Activated T-cell treated with anti-CD3 and anti-CD28 coated beads, Interleukin-2, amount 50 U/mL, for 4 hours (primary cell): ENCODE measurements around the gene SAMD5. TPM values are rescaled to one million over a fixed set of nuclear protein-coding genes. Genes with fewer than 3 reads are reported as not detected.
"Not testable (repeated sequence)": the region's sequence is repeated elsewhere in the genome, so short reads cannot be mapped to it uniquely, and the experiment has no call there.

ENCODE experiments used
- ATAC-seq, 2 donors: fragments of 200-7000 bp; cut with Tn5 transposase; one replicate each; pipeline ENCODE4 v1.10.0; 2021
- DNase-seq: peaks from one replicate; pipeline ENCODE4 v3.0.0-alpha.2; 2020
- H3K27me3 Mint-ChIP-seq: one replicate; pipeline ENCODE4 v1.8.0; 2021; ENCODE audit warnings: low read depth, mixed read lengths
- H3K36me3 Mint-ChIP-seq: one replicate; pipeline ENCODE4 v1.8.0; 2022; ENCODE audit warnings: mixed read lengths; ENCODE audit not compliant: insufficient read depth
- H3K4me1 Mint-ChIP-seq: one replicate; pipeline ENCODE4 v1.8.0; 2021; ENCODE audit warnings: low read depth, mixed read lengths
- H3K4me3 Mint-ChIP-seq: one replicate; pipeline ENCODE4 v1.8.0; 2021; ENCODE audit warnings: mild to moderate bottlenecking, moderate library complexity, mixed read lengths
- H3K9me3 Mint-ChIP-seq: one replicate; pipeline ENCODE4 v1.8.0; 2021; ENCODE audit warnings: mixed read lengths
- total RNA-seq, 3 donors: library from RNA; stranded (reverse); gene quantifications; one replicate each; pipeline ENCODE4 v1.2.1, GENCODE V29; 2021

SAMD5 gene
- total RNA-seq, 3 donors from 2014 or later = not detected

DNA sequence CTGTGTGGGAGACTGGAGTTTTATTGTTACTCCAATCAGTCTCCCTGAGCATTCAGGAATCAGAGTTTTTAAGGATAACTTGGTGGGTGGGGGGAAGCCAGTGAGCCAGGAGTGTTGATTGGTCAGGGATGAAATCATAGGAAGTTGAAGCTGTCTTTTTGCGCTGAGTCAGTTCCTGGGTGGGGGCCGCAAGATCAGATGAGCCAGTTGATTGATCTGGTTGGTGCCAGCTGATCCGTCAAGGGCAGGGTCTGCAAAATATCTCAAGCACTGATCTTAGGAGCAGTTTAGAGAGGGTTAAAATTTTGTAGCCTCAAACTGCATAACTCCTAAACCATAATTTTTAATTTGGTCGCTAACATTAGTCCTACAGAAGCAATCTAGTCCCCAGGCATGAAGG, 33.9 kb downstream of the SAMD5 start:
- not testable (repeated sequence) for ATAC-seq, H3K4me1 Mint-ChIP-seq, H3K9me3 Mint-ChIP-seq, H3K27me3 Mint-ChIP-seq, H3K36me3 Mint-ChIP-seq, H3K4me3 Mint-ChIP-seq, DNase-seq

DNA sequence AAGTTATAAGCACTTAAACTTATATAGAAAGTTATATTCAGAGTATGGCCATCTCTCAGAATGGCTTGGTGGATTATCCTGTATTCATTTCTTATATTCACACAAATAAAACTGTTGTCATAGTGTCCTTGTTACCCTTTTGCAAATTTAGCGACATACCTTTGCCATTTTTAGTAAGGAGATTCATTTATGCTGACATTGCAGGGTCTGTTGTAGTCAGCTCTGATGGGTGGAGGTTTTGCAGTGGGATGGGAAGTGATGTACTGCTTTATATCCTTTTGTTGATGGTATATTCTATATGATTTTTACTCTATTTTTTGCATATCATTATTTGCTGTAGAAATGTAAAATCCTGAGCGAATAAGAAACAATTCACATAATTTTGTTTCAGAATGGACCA, 35.9 kb downstream of the SAMD5 start:
- Mint-ChIP-seq H3K27me3 (no peaks in the 10 kb centered on the region), H3K4me1 (no peaks in the 10 kb centered on the region), H3K4me3 (no peak overlapping the region), H3K9me3 (no peaks in the 10 kb centered on the region), H3K36me3 (no peaks in the 10 kb centered on the region)
- ATAC-seq (no peak), DNase-seq (no peak)

DNA sequence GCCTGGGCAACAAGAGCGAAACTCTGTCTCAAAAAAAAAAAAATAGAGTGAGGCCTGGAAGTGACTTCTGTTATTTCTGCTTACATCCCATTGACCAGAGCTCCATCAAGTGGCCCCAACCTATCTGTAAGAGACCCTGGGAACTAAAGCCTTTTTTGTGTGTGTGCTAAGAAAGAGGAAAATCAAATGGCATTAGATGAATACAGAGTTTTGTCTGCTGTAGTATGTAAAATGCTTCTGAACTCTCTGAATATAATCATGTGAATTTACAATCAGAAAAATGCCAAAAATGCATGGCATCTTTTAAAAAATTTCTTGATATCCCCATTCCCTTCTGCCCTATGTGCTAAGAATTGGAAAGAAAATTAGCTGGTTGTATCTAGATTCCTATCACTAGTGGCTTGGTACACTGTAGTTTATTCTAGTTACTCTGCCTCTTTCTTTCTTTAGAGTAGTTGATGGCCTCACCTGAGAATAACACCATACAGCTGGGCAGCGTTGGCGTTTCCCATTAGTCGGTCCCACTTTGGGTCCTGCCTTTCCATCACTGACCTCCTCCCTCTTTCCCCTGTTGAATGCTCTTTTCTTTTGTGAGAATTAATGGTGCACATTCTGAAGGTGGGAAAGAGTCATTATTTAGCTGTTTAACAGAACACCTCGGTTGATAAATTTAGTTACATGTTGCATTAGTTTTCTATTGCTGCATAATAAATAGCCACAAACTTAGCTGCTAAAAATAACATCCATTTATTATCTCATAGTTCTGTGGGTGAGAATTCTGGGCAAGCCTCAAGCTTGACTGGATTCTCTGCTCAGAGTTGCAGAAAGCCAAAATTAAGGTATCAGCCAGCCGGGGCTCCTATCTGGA, 38.2 kb downstream of the SAMD5 start:
- Mint-ChIP-seq H3K4me1 (no peaks in the 10 kb centered on the region), H3K4me3 (no peak overlapping the region), H3K27me3 (no peaks in the 10 kb centered on the region), H3K9me3 (no peaks in the 10 kb centered on the region), H3K36me3 (no peaks in the 10 kb centered on the region)
- ATAC-seq = no peak
- no peak for DNase-seq

DNA sequence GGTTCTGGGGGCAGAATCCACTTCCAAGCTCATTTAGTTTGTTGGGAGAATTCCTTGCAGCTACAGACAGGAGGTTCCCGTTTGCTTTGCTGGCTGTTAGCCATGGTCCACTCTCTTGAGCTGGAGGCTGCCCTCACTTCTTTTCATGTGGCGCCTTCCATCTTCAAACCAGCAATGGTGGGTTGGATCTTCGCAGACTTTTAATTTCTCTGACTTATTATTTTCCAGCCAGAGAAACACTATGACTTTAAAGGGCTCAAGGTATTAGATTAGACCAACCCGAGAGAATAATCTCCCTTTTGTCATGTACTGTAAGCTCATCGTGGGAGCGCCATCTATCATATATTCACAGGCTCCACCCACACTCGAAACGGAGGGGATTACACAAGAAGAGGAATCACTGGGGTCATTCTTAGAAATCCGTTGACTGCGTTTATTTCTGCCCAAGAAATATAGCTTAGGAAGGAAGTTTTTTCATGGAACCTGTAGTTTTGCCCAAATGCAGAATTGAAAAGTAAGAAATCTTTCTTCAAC, 38.9 kb downstream of the SAMD5 start:
- no peak overlapping the region for H3K4me3 Mint-ChIP-seq

DNA sequence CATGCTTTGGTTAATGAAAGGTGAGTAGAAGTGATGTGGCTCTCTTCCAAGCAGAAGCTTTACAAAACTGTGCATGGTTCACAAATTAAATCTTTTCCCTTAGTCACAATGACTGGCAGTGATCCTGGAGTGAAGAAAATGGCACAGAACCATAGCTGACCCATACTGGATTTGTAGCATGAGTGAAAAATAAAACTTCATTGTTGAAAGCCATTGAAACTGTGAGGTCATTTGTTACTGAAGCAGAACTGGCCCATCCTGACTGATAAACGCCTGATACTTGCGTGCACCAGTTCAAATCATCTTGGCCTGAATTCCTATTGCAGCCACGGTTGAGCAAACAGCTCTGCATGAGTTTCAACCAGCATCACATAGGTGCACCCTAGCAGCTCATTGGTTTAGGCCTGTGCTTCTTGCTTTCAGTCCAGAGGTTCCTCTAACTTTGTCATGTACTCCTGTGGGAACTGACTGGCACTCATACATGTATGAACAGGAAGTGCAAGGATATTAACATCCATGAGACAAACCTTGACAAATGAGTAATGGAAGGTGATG, 40.5 kb downstream of the SAMD5 start:
- H3K4me3 Mint-ChIP-seq = no peak overlapping the region
- H3K4me1 Mint-ChIP-seq = no peaks in the 10 kb centered on the region
- no peaks in the 10 kb centered on the region for H3K27me3 Mint-ChIP-seq
- H3K9me3 Mint-ChIP-seq = no peaks in the 10 kb centered on the region
- DNase-seq (no peak), ATAC-seq (no peak)
- no peaks in the 10 kb centered on the region for H3K36me3 Mint-ChIP-seq

More for the DNA sequence above, 38.9 kb downstream of the SAMD5 start:
- ATAC-seq (no peak), DNase-seq (no peak)
- no peaks in the 10 kb centered on the region for H3K27me3 Mint-ChIP-seq
- no peaks in the 10 kb centered on the region for H3K36me3 Mint-ChIP-seq
- no peaks in the 10 kb centered on the region for H3K9me3 Mint-ChIP-seq
- H3K4me1 Mint-ChIP-seq = no peaks in the 10 kb centered on the region

DNA sequence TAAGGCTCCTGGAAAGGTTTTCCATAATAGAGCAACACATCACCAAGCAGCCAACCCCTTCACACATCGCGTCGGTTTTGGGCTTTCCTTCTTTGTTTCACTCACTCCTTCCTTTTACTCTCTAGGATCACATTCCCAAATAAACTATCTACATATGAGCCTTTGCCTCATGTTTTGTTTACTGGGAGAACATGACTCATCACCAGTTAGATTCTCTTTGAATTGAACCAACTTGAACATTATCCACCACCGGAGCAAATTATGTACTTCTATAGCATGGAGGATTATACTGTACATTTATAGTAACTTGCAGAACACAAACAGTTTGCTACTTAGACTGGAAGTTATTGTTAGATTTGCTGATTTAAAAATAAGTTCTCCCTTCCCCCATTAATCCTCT, 41.0 kb downstream of the SAMD5 start:
- H3K9me3 Mint-ChIP-seq = no peaks in the 10 kb centered on the region
- ATAC-seq (no peak), DNase-seq (no peak)
- no peaks in the 10 kb centered on the region for H3K36me3 Mint-ChIP-seq
- no peaks in the 10 kb centered on the region for H3K4me1 Mint-ChIP-seq
- no peak overlapping the region for H3K4me3 Mint-ChIP-seq
- H3K27me3 Mint-ChIP-seq = no peaks in the 10 kb centered on the region

DNA sequence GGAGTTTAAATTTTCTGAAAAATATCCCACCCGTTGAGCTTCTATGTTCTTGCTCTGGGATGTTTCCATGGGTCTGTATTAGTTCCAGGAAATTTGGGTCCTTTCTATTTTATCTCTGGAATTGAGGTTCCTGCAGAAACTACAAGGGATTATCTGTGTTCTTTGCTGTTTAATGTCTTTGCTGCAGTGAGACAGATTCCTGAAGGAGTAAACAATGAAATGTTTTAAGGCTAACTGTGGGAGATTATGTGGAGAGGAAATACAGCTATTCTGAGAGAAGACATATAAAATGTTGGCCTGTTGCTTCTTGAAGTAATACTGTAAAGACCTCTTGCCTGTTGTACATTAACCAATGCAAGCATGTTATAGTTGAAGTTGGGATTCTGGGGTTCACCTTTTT, 43.5 kb downstream of the SAMD5 start:
- ATAC-seq (no peak), DNase-seq (no peak)
- H3K4me3 Mint-ChIP-seq = no peak overlapping the region
- H3K36me3 Mint-ChIP-seq = no peaks in the 10 kb centered on the region
- H3K9me3 Mint-ChIP-seq = no peaks in the 10 kb centered on the region
- H3K27me3 Mint-ChIP-seq = no peaks in the 10 kb centered on the region
- no peaks in the 10 kb centered on the region for H3K4me1 Mint-ChIP-seq

DNA sequence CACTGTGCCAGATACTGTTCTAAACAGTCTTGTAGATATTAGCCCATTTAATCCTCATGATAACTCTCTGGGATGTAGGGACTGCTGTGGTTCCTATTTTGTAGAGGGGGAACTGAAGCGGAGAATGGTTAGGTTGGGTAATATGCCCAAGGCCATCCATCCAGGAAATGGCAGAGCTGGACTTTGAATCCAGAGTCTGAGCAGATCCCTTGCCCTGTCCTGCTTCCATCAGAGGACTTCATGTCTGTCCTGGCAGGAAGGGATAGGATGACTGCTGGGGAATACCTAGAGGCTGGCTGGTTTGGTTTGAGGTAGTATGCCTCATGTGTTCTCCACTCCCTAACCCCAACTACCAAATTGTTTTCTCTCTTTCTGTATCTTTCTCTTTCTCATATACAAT, 44.6 kb downstream of the SAMD5 start:
- ATAC-seq = no peak
- DNase-seq = no peak
- H3K4me3 Mint-ChIP-seq = no peak overlapping the region
- no peaks in the 10 kb centered on the region for H3K36me3 Mint-ChIP-seq
- no peaks in the 10 kb centered on the region for H3K27me3 Mint-ChIP-seq
- H3K9me3 Mint-ChIP-seq = no peaks in the 10 kb centered on the region
- no peaks in the 10 kb centered on the region for H3K4me1 Mint-ChIP-seq

DNA sequence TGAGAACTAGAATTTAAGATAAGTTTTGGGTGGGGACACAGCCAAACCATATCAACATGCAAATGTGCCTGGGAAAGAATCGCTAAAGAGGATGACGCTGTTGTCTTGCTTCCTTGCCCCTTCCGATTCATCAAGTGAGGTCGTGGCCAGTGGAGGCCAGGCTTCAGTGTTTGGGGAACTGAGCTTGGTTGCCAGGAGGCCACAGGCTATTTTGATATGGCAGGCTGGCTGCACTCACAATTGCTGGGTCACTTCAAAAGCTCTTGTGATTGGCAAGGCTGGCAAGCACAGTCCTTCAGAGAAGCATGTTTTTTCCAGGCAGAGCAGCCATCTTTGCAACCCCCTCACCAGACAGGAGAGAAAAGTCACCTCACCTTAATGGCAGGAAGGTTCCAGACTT, 45.8 kb downstream of the SAMD5 start:
- no peak for ATAC-seq
- Mint-ChIP-seq H3K4me1 (no peaks in the 10 kb centered on the region), H3K36me3 (no peaks in the 10 kb centered on the region), H3K27me3 (no peaks in the 10 kb centered on the region), H3K9me3 (no peaks in the 10 kb centered on the region), H3K4me3 (no peak overlapping the region)
- DNase-seq = no peak

DNA sequence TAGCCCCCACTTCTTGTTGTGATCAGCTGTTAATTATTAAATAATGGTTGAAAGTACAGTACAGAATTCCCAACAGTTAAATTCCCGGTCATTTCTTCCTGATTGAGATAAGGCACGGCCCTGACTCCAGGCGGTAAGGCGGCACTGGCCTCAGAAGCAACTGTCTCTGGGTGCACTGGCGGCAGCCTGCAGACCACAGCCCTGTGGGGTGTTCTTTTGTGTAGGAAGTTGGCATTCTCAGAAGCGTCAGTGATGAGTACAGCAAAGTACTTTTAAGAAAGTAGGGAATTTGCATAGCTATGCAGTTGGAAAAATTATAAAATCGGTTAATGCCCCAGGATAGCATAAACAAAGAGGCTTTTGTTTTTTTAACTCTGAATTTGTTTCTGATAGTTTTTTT, 50.5 kb downstream of the SAMD5 start:
- Mint-ChIP-seq H3K27me3 (peaks cover 2% of the 10 kb centered on the region), H3K4me1 (no peaks in the 10 kb centered on the region), H3K36me3 (no peaks in the 10 kb centered on the region), H3K9me3 (no peaks in the 10 kb centered on the region), H3K4me3 (no peak overlapping the region)
- ATAC-seq (no peak), DNase-seq (no peak)

DNA sequence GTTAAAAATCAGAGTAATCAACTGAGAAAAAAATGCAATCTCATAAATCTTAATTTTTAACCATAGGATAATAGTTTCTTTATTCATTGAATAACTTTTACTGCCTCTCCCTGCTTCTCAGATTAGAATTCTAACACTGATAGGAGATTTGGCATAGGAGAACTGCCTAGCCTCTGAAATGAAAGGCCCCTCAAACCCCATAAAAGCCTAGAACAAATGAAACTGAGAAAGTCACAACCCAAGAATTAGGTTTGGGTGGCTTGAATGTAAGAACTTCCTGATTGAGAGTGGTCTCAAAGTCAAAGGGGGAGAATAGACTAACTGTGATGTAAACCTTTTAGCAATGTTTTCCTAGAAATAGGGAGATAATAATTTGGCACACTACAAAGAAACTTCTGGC, 52.2 kb downstream of the SAMD5 start:
- ATAC-seq (no peak), DNase-seq (no peak)
- no peaks in the 10 kb centered on the region for H3K9me3 Mint-ChIP-seq
- peaks cover 2% of the 10 kb centered on the region for H3K27me3 Mint-ChIP-seq
- no peaks in the 10 kb centered on the region for H3K36me3 Mint-ChIP-seq
- no peaks in the 10 kb centered on the region for H3K4me1 Mint-ChIP-seq
- H3K4me3 Mint-ChIP-seq = no peak overlapping the region

DNA sequence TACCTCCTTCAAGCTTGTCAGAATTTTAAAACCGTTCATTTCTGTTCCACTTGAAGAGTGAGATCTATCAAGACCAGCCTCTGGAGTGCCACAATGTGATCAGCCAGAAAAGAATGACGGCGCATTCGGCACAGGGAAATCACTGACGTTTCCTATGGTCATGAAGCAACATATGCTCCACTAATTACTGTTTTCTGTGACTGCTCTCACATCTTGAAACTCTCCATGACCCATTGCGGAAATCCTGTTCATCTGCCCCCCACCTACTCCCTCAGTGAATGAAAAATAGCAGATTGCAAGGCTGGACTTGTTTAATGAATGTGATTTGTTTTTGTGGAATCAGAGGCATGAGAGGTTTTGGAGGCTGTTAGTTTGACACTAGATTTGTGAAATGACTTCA, 53.2 kb downstream of the SAMD5 start:
- Mint-ChIP-seq H3K4me3 (no peak overlapping the region), H3K36me3 (no peaks in the 10 kb centered on the region), H3K27me3 (peaks cover 2% of the 10 kb centered on the region), H3K4me1 (no peaks in the 10 kb centered on the region), H3K9me3 (no peaks in the 10 kb centered on the region)
- no peak for DNase-seq
- no peak for ATAC-seq

DNA sequence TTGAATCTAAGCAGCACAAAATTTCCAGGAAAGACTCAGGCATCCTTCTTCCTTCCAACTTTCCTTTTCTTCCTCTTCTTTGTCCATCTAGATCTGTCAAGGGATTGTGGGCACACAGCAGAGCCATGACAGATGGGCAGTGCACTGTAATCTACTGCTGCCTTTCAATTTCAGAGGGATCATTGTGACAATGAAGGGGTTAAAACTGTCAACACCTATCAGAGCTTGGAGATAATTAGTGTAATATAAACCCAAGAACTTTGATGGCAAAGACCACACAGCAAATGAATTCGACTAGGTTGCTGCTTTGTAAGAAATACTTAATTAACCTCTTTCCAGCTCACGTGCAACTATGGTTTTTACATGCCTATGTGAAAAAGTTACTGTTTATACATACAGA, 55.0 kb downstream of the SAMD5 start:
- ATAC-seq (no peak), DNase-seq (no peak)
- Mint-ChIP-seq H3K27me3 (peaks cover 4% of the 10 kb centered on the region), H3K36me3 (no peaks in the 10 kb centered on the region), H3K4me3 (no peak overlapping the region), H3K9me3 (no peaks in the 10 kb centered on the region), H3K4me1 (no peaks in the 10 kb centered on the region)

DNA sequence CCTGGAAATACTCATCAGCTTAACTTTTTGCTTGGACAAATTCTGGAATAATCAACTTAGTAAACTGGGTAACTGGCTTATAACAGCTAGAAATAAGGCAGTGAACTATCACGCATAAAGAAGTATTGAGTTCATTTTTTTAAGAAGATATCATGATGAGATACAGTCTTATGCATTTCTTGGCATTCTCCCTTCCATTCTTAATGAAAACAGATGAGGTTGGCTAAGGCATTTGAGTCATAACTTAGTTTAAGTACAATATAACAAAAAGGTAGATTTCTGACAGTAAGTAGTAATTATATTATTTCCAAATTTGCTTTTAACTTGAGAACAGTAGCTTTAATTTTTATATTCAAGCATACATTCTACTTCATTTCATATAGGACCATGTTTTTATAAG, 56.1 kb downstream of the SAMD5 start:
- ATAC-seq (no peak), DNase-seq (no peak)
- no peak overlapping the region for H3K4me3 Mint-ChIP-seq
- H3K36me3 Mint-ChIP-seq = no peaks in the 10 kb centered on the region
- no peaks in the 10 kb centered on the region for H3K9me3 Mint-ChIP-seq
- H3K4me1 Mint-ChIP-seq = no peaks in the 10 kb centered on the region
- peaks cover 4% of the 10 kb centered on the region for H3K27me3 Mint-ChIP-seq

DNA sequence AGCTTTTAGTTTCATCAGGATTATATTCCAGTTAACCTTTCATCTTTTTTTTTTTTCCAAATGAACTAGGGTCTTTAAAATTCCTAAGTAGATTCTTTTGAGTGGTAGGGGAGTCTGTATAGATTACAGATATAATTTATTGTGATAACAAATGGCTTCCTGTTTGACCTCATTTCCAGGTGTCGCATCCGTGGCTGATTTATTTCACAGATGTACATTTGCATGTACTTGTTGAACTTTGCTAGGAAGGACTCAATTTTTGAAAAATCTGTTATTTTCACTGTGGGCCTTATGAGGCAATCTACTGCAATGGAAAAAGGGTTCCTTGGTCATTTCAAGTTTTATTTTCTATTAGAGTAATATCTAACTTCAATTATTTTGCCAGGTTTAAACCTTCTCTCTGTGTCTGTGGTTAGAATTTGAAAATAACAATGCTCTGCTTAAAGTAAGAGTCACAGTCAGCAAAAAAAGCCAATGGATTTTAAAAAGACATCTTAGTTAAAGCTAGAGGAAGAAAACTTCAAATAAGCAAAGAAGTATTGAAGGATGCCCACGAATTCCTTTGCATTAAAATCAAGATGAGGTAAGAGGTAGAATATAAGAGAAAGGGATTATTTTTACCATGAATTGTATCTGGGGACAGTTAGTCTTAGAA, 57.9 kb downstream of the SAMD5 start:
- no peaks in the 10 kb centered on the region for H3K9me3 Mint-ChIP-seq

More for the DNA sequence above, 57.9 kb downstream of the SAMD5 start:
- DNase-seq (no peak), ATAC-seq (no peak)
- H3K27me3 Mint-ChIP-seq = peaks cover 4% of the 10 kb centered on the region
- no peaks in the 10 kb centered on the region for H3K36me3 Mint-ChIP-seq
- no peak overlapping the region for H3K4me3 Mint-ChIP-seq
- no peaks in the 10 kb centered on the region for H3K4me1 Mint-ChIP-seq
